22Rv1 (cell line): Measurements from ENCODE around the gene MYOC.

Source experiments
- ZFX ChIP-seq: fragments of 450-650 bp; IDR thresholded peaks from 2 replicates; pipeline ENCODE4 v1.6.1; 2017; ENCODE audit warnings: antibody characterized with exemption, borderline replicate concordance
- TF ChIP-seq, protein P1 (sequence below): fragments of 450-650 bp; IDR thresholded peaks from 2 replicates; pipeline ENCODE4 v1.5.1; 2017; ENCODE audit warnings: mild to moderate bottlenecking

DNA sequence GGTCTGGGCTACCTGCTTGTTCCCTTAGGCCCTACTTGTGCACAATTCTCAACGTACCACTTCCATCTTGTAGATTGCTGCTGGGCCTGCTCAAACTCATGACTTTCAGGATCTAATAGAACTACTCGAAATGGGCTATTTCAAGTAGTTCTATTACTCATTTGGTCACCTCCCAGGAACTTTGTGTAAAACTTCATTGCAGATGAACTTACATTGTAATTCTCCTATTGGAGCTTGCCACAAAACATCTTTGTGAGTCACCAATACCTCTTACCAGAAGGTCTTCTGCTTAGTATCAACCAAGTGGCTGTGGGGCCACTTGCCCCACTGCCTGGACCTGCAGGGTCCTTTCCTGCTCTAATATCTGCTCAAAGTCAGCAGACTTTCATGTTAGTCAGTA is 41.2 kb downstream of the MYOC start:
- no peak for TF ChIP-seq ZFX
- TF ChIP-seq, protein P1, sequence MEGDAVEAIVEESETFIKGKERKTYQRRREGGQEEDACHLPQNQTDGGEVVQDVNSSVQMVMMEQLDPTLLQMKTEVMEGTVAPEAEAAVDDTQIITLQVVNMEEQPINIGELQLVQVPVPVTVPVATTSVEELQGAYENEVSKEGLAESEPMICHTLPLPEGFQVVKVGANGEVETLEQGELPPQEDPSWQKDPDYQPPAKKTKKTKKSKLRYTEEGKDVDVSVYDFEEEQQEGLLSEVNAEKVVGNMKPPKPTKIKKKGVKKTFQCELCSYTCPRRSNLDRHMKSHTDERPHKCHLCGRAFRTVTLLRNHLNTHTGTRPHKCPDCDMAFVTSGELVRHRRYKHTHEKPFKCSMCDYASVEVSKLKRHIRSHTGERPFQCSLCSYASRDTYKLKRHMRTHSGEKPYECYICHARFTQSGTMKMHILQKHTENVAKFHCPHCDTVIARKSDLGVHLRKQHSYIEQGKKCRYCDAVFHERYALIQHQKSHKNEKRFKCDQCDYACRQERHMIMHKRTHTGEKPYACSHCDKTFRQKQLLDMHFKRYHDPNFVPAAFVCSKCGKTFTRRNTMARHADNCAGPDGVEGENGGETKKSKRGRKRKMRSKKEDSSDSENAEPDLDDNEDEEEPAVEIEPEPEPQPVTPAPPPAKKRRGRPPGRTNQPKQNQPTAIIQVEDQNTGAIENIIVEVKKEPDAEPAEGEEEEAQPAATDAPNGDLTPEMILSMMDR, result no peak
